Putamen (tissue), 1 donor: Measurements from ENCODE around the gene ZNF32.
"Not testable (repeated sequence)": the region's sequence is repeated elsewhere in the genome, so short reads cannot be mapped to it uniquely, and the experiment has no call there.

Experiments
- DNase-seq: peaks from one replicate; pipeline ENCODE4 v3.0.0-alpha.2; 2016; ENCODE audit warnings: low spot score

The ZNF32 gene

DNA sequence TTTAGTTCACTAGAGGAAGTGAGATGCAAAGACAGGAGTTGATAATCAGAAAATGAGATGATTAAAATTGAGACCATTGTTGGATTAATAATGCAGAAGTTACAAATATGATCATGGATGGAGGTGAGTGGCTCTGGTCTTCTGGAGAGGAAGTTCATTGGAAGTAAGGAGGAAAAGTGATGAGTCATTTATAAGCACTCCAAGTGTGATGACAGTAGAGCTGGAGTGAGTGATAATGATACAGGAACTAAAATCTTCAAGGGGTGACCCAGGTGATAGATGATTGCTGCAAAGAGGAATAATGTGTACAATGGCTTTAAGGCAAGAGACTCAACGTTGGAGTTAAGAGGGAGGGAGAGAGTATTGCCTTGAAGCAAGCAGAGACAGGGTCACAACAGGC lies 20.7 kb downstream of the ZNF32 start:
- no peak for DNase-seq

DNA sequence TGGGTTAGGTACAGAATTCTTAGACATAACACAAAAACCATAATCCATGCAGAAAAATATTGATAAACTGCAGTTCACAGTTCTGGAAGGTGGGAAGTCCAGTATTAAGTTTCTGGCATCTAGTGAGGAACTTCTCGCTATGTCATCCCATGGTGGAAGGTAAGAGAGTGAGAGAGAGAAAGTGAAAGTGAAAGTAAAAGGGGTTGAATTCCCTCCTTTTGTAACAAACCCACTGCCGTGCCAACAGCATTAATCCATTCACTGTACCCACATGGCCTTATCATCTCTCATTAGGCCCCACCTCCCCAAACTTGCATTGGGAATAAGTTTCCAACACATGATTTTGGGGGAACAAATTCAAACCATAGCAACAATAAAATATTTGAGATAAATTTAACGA lies 25.3 kb downstream of the ZNF32 start:
- peak; percentile 16 for DNase-seq

DNA sequence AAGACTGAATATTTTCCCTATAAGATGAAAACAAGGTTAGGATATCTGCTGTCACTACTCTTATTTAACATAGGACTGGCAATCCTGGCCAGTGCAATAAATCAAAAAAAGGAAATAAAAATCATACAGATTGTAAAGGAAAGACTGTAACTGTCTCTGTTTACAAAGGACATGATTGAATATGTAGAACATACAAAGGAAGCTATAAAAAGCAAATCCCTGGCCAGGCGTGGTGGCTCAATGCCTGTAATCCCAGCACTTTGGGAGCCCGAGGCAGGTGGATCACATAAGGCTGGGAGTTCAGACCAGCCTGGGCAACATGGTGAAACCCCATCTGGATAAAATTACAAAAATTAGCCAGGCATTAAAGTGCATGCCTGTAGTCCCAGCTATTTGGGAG lies 26.6 kb downstream of the ZNF32 start:
- no peak for DNase-seq

DNA sequence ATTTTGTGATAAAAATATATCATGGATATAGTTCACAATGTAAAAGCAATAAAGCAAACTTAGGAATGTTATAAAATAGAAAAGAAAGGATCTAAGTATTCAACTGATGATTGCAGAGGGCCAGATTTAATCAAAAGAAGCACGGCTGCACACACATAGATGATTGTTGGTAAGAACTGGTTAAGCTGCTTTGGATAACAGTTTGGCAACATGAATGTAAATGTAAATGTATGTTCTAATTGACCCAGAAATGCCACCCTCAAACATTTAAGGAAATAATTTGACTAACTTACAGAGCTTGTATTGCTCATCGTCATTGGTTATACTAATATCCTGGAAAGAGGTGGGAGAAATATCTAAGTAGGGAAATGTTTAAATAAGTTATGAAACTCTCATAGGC lies 29.3 kb downstream of the ZNF32 start:
- DNase-seq = no peak

DNA sequence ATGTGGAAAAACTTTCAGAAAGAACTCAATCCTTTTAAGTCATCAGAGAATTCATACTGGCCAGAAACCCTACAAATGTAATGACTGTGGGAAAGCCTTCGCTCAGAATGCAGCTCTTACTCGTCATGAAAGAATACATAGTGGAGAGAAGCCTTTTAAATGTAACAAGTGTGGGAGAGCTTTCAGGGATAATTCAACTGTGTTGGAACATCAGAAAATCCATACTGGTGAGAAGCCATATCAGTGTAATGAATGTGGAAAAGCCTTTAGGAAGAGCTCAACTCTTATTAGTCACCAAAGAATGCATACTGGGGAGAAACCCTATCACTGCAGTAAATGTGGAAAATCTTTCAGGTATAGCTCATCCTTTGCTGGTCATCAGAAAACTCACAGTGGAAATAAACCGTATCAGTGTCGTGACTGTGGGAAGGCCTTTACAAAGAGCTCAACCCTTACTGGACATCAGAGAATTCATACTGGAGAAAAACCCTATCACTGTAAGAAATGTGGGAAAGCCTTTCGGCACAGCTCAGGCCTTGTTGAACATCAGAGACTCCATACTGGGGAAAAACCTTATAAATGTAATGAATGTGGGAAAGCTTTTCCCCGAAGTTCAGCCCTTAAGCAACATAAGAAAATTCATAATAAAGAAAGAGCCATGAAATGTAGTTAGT lies 31.8 kb downstream of the ZNF32 start:
- DNase-seq = no peak

DNA sequence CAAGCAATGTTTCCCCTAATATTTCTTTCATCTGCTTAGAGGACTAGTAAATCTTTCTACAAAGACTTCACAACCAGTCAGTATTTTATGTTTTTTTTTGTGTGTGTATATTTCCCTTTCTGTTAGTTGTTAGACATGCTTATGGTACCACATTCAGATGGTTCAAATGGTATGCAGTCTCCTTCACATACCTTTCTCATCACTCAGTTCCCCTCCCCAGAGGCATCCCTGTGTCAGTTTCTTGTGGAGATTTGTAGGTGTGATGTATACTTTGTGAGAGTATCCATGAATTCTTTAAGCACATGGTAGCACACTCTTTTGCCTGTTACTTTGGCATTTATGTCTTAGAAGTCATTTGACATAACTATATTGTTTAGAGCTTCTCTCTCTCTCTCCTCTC lies 38.0 kb downstream of the ZNF32 start:
- no peak for DNase-seq

DNA sequence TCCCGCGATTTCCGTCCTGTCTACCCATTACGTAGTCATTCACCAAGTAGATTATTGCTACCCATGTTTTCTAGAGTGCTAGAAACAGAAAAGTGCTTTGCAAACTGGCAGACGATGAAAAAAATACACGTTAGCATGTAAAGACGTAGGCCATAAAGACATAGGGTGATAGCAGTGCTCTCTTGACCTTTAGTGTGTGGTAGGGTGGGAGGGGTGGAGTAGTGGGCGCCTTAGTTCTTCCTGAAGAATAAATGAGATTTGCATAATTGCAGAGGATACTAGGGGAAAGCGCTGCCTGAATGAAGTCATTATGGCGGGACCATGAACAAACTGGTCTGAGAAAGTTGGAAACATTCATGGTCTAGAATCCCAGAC lies 41.5 kb downstream of the ZNF32 start:
- no peak for DNase-seq

DNA sequence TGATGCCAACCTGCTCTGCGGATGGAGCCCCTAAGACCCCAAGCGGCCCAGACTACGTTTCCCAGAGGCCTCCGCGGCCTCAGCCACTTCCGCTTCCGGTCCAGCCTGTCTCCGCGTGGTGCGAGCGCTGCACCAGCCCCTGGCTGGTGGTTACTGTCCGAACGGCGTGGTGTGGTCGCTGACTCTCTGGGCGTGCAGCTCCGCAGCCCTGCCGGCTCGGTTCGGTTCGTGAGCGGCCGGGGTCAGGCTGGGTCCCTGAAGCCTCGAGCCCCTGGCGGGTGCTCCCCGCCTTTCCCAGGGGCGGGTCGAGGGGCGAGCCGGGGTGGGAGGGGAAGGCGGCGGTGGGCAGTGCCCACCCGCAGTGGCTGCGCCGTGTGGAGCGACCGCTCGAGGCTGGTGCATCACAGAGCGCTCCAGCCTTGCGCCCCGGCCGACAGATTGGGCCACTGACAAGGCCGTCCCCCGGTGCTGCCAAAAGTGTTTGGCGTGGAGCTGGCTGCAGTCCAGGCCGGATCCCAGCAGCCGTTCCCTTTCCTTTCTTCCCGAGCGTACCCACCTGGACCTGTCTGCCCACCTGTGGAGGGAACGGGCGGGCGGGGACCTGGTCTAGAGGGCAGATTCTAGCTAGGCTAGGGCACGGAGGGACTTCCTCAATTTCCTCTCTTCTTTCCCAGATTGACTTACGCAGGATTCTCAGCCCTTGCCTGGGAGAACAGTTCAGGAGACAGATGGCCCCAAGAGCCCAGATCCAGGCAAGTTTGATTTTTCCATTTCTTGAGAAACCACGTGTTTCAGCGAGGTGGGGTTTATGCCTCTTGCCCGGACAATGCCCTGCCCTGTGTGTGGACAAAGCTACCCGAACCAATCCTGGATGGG lies 42.1 kb downstream of the ZNF32 start, which contains the start of gene ZNF485:
Gene ZNF485, plus strand, starts transcription at position 116 of the 876 bp plus-strand sequence. Its CDS starts 613 bp downstream, at position 729.
- DNase-seq = peak; percentile 74

DNA sequence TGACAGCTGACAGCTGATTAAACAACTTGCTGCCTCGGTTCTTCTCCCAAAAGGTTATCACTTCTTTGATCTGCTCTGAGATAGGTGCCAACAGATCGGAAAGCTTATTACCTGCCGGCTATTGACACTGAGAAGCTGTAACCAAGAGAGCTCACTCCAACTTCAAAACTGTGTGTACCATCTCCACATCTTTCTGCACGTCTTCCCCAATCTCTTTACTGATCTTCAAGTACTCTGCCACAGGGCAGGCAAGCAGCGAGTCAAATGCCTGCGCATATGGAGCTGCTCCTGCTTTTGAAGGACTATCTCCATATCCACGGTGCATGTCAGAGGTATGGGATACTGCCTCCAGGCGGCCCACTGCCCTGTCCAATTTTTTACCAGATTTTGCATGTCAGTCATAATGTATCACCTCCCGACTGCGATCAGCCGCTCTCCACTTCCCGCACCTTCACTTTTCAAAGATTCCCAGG lies 42.8 kb downstream of the ZNF32 start:
- peak; percentile 11 for DNase-seq

DNA sequence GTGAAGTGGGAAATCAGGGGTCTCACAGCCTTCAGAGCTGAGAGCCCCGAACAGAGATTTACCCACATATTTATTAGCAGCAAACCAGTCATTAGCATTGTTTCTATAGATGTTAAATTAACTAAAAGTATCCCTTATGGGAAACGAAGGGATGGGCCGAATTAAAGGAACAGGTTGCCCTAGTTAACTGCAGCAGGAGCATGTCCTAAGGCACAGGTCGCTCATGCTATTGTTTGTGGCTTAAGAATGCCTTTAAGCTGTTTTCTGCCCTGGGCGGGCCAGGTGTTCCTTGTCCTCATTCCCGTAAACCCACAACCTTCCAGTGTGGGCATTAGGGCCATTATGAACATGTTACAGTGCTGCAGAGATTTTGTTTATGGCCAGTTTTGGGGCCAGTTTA lies 47.1 kb downstream of the ZNF32 start:
- not testable (repeated sequence) for DNase-seq

DNA sequence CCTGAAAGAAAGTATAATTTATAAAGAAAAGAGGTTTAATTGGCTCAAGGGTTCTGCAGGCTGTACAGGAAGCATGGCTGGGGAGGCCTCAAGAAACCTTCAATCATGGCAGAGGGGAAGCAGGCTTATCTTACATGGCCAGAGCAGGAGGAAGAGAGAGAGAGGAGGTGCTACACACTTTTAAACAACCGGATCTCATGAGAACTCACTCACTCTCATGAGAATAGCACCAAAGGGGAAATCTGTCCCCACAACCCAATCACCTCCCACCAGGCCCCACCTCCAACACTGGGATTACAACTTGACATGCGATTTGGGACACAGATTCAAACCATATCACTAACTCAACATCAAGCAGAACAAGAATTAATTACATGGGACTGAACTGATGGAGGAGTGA lies 49.3 kb downstream of the ZNF32 start:
- no peak for DNase-seq

DNA sequence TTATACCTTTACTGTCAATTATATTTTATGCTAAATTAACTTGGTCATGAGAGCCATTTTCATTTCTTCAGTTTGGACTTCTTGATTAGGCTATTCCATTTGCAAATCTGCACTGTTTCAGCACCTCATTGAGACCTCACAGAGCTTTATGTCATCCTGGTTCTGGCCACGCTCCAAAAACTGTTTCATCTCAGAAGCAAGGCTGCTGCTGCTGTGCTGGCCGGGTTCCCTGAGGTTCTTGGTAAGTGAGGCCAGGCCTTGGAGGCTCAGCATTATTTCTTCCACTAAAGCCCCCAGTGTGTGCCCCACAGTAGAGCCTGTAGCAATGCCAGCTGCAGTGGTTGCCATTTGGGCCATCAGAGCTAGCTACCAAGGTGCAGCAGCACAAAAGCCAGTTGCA lies 50.2 kb downstream of the ZNF32 start:
- DNase-seq = no peak

DNA sequence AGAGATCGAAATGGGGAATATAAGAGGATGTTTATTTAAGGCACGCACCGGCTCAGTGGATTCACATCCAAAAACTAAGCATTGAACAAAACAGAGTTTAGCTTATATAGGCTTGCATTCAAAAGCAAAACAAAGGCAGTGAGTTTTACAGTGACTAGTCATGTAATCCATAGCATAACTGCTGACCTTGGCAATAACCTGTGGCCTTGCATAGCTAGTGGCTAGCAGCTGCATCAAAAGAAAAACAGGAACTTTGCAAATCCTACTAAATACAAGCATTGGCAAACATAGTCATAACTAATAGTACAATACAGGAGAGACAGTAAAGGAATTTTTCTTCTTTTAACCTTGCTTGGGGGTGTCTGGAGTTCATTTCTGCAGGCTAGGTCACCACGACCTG lies 52.1 kb downstream of the ZNF32 start:
- DNase-seq = no peak

DNA sequence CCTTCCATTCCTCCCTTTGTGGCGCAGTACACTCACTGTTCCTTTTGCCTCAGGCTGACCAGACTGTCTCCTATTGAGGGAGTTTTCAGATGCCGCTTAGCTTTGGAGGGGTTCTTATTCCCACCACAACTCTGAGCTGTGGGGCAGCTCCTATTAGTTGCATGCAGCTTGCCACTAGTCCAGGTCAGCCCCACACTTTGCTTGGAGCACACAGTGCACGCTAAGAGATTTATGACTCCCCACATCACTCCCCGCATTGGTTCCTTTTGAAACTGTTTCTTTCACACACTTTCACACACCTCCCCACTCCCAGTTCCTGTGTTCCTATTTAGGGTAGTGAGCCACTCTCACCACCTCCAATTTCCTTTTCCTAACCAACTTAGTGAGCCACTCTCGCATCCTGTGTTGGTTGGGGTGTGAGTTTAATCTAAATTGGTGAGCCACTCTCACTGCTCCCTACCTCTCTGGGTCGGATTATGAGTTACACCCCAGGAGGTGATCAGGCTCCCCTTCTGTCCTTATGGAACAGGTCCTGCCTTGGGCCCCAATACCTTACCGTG lies 52.9 kb downstream of the ZNF32 start:
- DNase-seq = no peak

DNA sequence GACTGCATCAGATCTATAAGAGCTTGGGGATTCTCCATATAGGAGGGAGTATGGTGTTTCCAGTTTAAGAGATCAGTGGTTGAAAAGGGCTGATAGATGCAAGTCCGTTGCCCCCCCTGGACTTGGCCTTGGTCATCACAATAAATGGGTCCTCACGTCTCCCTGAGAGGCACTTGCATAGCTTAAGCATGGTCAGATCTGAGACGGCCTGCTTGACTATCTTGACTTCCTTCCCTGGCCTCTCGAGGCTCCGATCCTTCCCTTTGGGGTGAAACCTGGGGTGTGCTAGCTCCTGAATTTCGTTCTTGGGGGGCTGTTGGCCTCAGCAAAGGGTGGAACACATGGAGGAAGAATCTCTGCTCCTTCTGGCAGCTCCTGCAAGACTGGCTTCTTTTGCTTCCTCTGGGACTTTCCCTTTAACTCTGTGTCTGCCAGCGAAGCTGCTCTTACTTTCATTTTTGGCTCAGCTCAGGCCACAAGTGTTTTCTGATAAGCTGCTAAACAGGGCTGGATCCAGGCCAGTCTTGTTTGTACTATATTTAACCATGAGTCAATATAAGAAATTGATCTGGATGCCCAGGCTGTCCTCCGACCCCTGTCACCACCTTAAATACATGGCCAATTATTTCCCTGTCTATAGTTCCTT lies 53.6 kb downstream of the ZNF32 start:
- no peak for DNase-seq
